Thoracic aorta (tissue), 2 donors: ENCODE data around the gene MRPS18A. TPM values are rescaled to one million over a fixed set of nuclear protein-coding genes. Genes with fewer than 3 reads are reported as not detected.

ENCODE experiments used
- ATAC-seq: fragments of 150-250 bp; one replicate; pipeline ENCODE4 v1.8.0; 2017; ENCODE audit warnings: low read depth; ENCODE audit not compliant: insufficient number of reproducible peaks, low FRiP score
- DNase-seq: peaks from one replicate; pipeline ENCODE4 v3.0.0-alpha.2; 2020; ENCODE audit warnings: low spot score
- H3K27ac ChIP-seq, 2 donors: fragments of 200-600 bp; sonication (generic); 1 replicate in 1 of 2; 2 replicates in 1 of 2; pipeline ENCODE4 v1.5.1; 2016; ENCODE audit warnings: mild to moderate bottlenecking in 2 of 2, moderate library complexity in 2 of 2
- H3K27me3 ChIP-seq: fragments of 200-600 bp; sonication (generic); replicated peaks from 2 replicates; pipeline ENCODE4 v1.6.0; 2016; ENCODE audit warnings: mild to moderate bottlenecking; ENCODE audit not compliant: insufficient read depth
- H3K36me3 ChIP-seq: fragments of 200-600 bp; sonication (generic); one replicate; pipeline ENCODE4 v1.5.1; 2016
- H3K4me1 ChIP-seq, 2 donors: fragments of 200-600 bp; sonication (generic); 1 replicate in 1 of 2; 2 replicates in 1 of 2; pipeline versions ENCODE4 v1.5.1 to v1.6.0; 2016; ENCODE audit warnings: low read depth in 2 of 2, mild to moderate bottlenecking in 1 of 2; ENCODE audit not compliant: control insufficient read depth in 1 of 2
- H3K4me3 ChIP-seq: fragments of 200-600 bp; sonication (generic); 2 replicates; pipeline ENCODE4 v1.5.1; 2016; ENCODE audit warnings: mild to moderate bottlenecking
- H3K9me3 ChIP-seq: fragments of 200-600 bp; sonication (generic); 2 replicates; pipeline ENCODE4 v1.5.1; 2016
- total RNA-seq, 2 donors: library from RNA; depleted of rRNA; stranded (reverse); fragments of >200 nt; gene quantifications; one replicate each; pipeline versions ENCODE4 v1.1.0 to v1.2.3, GENCODE V29; 2016
- TF ChIP-seq, protein P1 (sequence below): fragments of 200-600 bp; sonication (generic); IDR thresholded peaks from one replicate; pipeline ENCODE4 v1.5.1; 2019; ENCODE audit warnings: antibody characterized with exemption

Gene MRPS18A
- total RNA-seq, 2 donors from 2014 or later = 21.2 to 39.4 TPM

DNA sequence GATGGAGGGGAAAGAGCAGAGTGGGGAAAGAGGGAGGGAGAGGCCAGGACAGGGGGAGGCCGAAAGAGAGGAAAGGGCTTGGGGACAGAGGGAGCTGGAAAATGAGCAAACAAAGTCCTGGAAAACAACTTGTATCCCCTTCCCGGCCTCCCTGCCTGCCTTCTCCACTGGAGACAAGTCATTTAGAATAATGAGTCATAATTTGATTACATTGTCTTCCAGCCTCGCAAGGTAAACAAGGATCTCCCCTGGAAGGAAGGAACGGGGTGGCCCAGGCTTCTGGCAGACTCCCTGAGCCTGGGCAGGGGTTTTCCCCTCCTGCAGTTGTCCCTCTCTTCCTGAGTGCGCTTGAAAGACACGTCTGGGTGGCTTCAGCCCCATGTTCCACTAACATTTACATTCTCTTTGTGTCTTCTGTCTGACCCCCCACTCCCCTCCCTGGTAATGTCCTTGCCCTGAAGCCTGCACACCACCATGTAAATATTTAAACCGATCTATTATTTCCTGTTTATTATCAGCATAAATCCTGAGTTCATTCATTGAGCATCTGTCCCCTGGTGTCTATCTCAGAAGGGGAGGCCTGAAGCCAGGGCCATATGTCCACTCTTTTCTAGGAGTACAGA, 12.1 kb upstream of the MRPS18A start:
- Histone ChIP-seq H3K9me3 (no peaks in the 10 kb centered on the region), H3K36me3 (no peaks in the 10 kb centered on the region), H3K27ac (no peak overlapping the region), H3K4me1 (peaks cover 4 to 14% of the 10 kb centered on the region in 2 donors), H3K4me3 (no peak overlapping the region), H3K27me3 (no peaks in the 10 kb centered on the region)
- DNase-seq (no peak), ATAC-seq (no peak)
- TF ChIP-seq, protein P1, sequence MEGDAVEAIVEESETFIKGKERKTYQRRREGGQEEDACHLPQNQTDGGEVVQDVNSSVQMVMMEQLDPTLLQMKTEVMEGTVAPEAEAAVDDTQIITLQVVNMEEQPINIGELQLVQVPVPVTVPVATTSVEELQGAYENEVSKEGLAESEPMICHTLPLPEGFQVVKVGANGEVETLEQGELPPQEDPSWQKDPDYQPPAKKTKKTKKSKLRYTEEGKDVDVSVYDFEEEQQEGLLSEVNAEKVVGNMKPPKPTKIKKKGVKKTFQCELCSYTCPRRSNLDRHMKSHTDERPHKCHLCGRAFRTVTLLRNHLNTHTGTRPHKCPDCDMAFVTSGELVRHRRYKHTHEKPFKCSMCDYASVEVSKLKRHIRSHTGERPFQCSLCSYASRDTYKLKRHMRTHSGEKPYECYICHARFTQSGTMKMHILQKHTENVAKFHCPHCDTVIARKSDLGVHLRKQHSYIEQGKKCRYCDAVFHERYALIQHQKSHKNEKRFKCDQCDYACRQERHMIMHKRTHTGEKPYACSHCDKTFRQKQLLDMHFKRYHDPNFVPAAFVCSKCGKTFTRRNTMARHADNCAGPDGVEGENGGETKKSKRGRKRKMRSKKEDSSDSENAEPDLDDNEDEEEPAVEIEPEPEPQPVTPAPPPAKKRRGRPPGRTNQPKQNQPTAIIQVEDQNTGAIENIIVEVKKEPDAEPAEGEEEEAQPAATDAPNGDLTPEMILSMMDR = no peak

DNA sequence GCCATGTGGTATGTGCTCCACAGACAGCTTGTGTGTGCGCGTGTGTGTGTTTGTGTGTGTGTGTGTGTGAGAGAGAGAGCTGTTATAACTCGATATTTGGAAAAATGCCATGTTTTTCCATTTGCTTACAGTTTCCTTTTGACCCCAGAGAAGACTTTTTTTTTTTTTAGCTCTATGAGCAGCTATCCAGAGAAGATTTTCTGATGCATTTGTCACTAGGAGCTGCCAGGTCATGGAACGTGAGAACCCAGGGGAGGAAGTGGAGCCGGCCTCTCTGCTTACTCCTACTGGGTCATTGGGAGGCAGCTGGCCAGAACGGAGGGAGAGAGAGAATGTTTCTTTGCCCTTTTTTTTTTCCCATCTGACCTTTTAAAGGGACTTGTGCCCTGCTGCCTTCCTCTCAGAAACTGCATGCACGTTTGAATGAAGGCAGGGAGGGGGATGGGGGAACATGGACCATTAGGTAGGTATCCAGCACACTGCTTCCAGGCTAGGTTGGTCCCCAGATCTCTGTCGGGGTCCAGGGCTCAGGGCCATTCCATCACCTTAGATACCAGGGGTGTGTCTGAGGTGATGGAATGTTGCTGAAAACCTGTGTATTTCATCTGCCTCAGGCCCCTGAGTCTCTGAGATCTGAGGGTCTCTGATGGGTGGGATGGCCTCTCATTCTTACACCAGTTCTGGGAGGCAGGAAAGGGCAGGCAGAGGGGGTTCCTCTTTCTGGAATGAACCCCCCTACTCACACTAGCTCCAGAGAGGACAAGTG, 11.2 kb upstream of the MRPS18A start:
- no peaks in the 10 kb centered on the region for H3K27me3 ChIP-seq
- H3K9me3 ChIP-seq = no peaks in the 10 kb centered on the region
- ATAC-seq (no peak), DNase-seq (no peak)
- no peak overlapping the region for H3K27ac ChIP-seq
- H3K4me3 ChIP-seq = no peak overlapping the region
- peaks cover 4 to 14% of the 10 kb centered on the region in 2 donors for H3K4me1 ChIP-seq
- no peaks in the 10 kb centered on the region for H3K36me3 ChIP-seq
- TF ChIP-seq, protein P1 = no peak

DNA sequence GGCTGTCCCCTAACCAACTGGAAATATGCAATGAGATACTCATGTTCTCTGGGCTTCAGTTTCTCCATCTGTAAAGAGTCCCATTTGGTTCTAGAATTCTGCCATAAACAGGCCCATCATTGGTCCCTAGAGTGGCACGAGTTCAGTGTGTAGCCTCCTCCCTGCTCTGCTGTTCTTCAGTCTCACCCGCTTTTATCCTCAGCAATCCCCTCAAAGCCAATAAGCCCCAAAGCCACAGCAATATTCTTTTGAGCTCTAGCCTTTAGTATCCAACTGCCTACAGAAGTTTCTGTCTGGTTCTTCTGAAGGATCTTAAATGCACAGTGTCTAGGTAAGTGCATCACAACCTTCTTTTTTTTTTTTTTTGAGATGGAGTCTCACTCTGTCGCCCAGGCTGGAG, 9.8 kb upstream of the MRPS18A start:
- TF ChIP-seq, protein P1 = no peak
- peaks cover 4 to 5% of the 10 kb centered on the region in 2 donors for H3K4me1 ChIP-seq
- DNase-seq (no peak), ATAC-seq (no peak)
- H3K9me3 ChIP-seq = no peaks in the 10 kb centered on the region
- no peaks in the 10 kb centered on the region for H3K27me3 ChIP-seq
- no peak overlapping the region for H3K4me3 ChIP-seq
- no peak overlapping the region for H3K27ac ChIP-seq
- no peaks in the 10 kb centered on the region for H3K36me3 ChIP-seq

DNA sequence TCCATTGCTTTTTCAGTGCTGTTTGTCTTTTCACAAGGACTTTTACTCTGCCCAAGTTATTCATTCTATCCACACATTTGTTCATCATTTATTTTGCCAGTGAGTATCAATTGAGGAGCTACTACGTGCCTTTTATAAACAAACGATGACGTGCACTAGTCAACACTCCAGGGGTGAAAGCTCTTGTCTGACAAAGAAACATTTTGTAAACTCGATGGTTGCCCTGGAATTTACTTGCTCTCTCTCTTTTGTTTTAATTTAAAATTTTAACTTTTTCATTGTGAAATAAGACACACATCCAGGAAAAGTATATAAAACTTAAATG, 8.3 kb upstream of the MRPS18A start:
- ATAC-seq (no peak), DNase-seq (no peak)
- TF ChIP-seq, protein P1 = no peak
- H3K27ac ChIP-seq = no peak overlapping the region
- H3K27me3 ChIP-seq = no peaks in the 10 kb centered on the region
- no peak overlapping the region for H3K4me3 ChIP-seq
- H3K4me1 ChIP-seq = no peaks in the 10 kb centered on the region
- H3K9me3 ChIP-seq = no peaks in the 10 kb centered on the region
- no peaks in the 10 kb centered on the region for H3K36me3 ChIP-seq

DNA sequence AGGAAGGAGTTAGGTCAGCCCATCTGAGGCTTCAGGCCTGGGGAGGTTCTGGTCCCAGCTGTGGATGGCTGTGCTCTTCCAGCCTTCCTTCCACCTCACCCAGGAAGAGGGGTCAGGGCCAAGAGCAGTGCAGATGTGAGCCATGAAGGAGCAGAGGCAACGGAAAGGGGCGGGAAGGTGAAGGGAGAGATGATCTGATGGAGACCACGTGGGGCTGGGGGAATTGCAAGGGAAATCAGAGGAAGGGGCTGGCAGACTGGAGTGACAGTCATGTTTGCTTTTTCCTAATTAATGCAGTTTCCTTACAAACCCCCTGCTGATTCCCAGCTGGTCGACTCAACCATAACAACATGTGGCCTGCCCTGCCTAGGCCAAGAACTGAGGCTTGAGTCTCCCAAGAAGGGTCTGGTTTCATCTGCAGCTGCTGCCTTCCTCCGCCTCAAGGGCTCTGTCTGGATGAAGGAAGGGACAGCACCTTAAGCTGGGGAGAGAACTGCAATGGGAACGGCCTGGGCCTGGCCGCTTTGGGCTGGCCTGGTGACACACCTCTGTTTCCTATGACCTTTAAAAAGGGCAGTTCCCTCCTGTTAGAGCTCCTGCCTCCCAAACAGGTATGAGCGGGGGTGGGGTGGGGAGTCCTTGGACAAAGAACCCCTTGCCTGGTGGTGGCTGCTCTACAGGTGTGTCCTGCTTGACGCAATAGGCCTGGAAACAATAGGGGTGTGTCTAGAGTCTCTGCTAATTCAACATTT, 7.8 kb upstream of the MRPS18A start:
- H3K9me3 ChIP-seq = no peaks in the 10 kb centered on the region
- no peak overlapping the region for H3K4me3 ChIP-seq
- H3K27me3 ChIP-seq = no peaks in the 10 kb centered on the region
- H3K27ac ChIP-seq = no peak overlapping the region
- ATAC-seq (no peak), DNase-seq (no peak)
- TF ChIP-seq, protein P1 = no peak
- H3K4me1 ChIP-seq = no peaks in the 10 kb centered on the region
- H3K36me3 ChIP-seq = no peaks in the 10 kb centered on the region
